C4-2B (cell line): ENCODE measurements around the gene DENR.

Source experiments
- CTCF ChIP-seq: fragments of 450-650 bp; conservative IDR thresholded peaks from 2 replicates; pipeline ENCODE4 v1.5.1; 2017; ENCODE audit warnings: mild to moderate bottlenecking
- ZFX ChIP-seq: fragments of 450-650 bp; IDR thresholded peaks from 2 replicates; pipeline ENCODE4 v1.6.1; 2017

- no peak for TF ChIP-seq CTCF
- TF ChIP-seq ZFX: no peak
These were observed 4.9 kb downstream of the DENR start for GRCh38 chr12:122757568-122757967.
